IgD-negative memory B cell (primary cell): Measurements from ENCODE around the gene OTOS. TPM values are rescaled to one million over a fixed set of nuclear protein-coding genes. Genes with fewer than 3 reads are reported as not detected.

Experiments used
- H3K27ac Mint-ChIP-seq, 3 donors: one replicate each; pipeline ENCODE4 v1.8.0; 2020 to 2022; ENCODE audit warnings: mild to moderate bottlenecking in 3 of 3, mixed read lengths in 3 of 3, moderate library complexity in 1 of 3
- H3K27me3 Mint-ChIP-seq: one replicate; pipeline ENCODE4 v1.8.0; 2021; ENCODE audit warnings: mixed read lengths
- H3K36me3 Mint-ChIP-seq: one replicate; pipeline ENCODE4 v1.8.0; 2020; ENCODE audit warnings: mild to moderate bottlenecking, mixed read lengths
- H3K4me1 Mint-ChIP-seq, 3 donors: one replicate each; pipeline ENCODE4 v1.8.0; 2020 to 2022; ENCODE audit warnings: mixed read lengths in 3 of 3, mild to moderate bottlenecking in 1 of 3
- H3K4me3 Mint-ChIP-seq, 4 donors: one replicate each; pipeline ENCODE4 v1.8.0; 2020 to 2022; ENCODE audit warnings: mild to moderate bottlenecking in 4 of 4, mixed read lengths in 4 of 4, moderate library complexity in 3 of 4
- H3K9me3 Mint-ChIP-seq, 3 donors: one replicate each; pipeline ENCODE4 v1.8.0; 2020 to 2021; ENCODE audit warnings: mixed read lengths in 3 of 3, mild to moderate bottlenecking in 1 of 3
- polyA plus RNA-seq: library from polyadenylated mRNA; unstranded; fragments of 300-500 nt; fragmentation: Illumina TruSeq; gene quantifications from one replicate; pipeline ENCODE4 v1.2.3, GENCODE V29; 2021

Gene OTOS
- polyA plus RNA-seq: not detected

DNA sequence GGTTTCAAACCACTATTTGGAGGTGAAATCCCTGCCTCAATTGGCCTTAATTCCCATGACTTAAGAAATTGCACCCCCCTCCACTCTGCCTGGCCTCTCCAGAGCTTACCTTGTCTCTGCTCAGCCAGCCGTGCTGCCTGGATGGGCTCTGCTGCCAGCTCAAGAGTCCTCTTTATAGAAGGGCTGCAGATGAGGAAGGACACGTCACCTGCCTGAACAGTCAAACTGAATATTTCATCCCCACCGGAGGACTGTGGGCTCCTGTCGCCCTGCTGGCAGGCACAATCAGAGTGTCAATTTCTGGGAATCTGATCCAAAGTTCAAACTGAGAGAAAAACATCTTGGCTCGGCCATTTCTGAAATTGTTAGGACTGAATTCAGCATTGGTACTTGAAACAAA is at the start of gene OTOS:
TSS of gene OTOS (minus strand) at position 148 of the 400 bp plus-strand sequence. CDS start 332 bp downstream, outside the sequence.
- H3K27ac Mint-ChIP-seq: no peak within 1 kb of the TSS
- H3K36me3 Mint-ChIP-seq: no peaks in the 10 kb centered on the region
- no peaks in the 10 kb centered on the region for H3K9me3 Mint-ChIP-seq
- H3K4me1 Mint-ChIP-seq: peaks cover 2 to 8% (median 6%) of the 10 kb centered on the region in 3 donors
- H3K27me3 Mint-ChIP-seq: peaks cover 3% of the 10 kb centered on the region
- peak within 1 kb of the TSS in 1 of 4 donors; percentile 35 for H3K4me3 Mint-ChIP-seq

DNA sequence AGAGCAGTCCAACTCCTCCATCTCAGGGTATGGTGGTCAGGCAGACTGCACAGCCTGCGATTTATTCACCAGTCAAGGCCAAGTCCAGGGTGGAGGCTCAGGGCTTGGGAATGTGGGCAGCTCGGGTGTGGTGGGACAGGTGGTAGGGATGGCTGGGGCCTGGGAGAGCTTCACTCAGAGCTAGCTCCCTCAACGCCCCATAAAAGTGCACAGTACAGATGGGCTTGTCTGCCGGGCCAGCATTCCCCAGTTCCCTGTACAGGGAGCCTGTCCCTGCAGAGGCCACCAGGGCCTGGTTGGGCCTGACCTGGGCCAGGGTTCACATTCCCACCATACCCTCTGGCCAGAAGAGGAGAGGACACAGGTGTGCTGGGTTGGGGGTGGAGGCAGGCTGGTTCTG is 49.2 kb upstream of the OTOS start:
- Mint-ChIP-seq H3K36me3 (no peaks in the 10 kb centered on the region), H3K27ac (no peak overlapping the region), H3K27me3 (peaks cover 3% of the 10 kb centered on the region), H3K4me3 (no peak overlapping the region), H3K9me3 (peaks cover 0 to 22% (median 8%) of the 10 kb centered on the region in 3 donors), H3K4me1 (no peaks in the 10 kb centered on the region)

DNA sequence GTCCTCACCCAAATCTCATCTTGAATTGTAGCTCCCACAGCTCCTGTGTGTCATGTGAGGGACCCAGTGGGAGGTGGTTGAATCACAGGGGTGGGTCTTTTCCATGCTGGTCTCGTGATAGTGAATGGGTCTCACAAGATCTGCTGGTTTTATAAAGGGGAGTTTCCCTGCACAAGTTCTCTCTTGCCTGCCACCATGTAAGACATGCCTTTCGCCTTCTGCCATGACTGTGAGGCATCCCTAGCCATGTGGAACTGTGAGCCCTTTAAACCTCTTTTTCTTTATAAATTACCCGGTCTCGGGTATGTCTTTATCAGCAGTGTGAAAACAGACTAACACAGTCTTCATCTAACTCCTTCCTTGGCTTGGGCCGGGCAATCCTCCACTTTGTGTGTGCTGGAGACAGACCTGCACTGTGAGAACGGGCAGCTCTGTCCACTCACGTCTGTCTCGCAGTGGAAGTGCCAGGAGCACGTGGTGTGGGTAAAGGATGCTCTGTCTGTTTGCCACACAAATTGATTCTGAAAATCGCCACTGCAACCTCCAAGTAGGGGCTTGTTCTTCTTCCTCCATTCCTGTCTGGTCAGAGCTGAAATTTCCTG is 47.6 kb upstream of the OTOS start:
- H3K4me1 Mint-ChIP-seq: no peaks in the 10 kb centered on the region
- H3K9me3 Mint-ChIP-seq: peaks cover 0 to 22% (median 8%) of the 10 kb centered on the region in 3 donors
- H3K4me3 Mint-ChIP-seq: peak overlapping the region in 1 of 4 donors; percentile 55
- no peak overlapping the region for H3K27ac Mint-ChIP-seq
- H3K36me3 Mint-ChIP-seq: no peaks in the 10 kb centered on the region
- H3K27me3 Mint-ChIP-seq: peaks cover 9% of the 10 kb centered on the region

DNA sequence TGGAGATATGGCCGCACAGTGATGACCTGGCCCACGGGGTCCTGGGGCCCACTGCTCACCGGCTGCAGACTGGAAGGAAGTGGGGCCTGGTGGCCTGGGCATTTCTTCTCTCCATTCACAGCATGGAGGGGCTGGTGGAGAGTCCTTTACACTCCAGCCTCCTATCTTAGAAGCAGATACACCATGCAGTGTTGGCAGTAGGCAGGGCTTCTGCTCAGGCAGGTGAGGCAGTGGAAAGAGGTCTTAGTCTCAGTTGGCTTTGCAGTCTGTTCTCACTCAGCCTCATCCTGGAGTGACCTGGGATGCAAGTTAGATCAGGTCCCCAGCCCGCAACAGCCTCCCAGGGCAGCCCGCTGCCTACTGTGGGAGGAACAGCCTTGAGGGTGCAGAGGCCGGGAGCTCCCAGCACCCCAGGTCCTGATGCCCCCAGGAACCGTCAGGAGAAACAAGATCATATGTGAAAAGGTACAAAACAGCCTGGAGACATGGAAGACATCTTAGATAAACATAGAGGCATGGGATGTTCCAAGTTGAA is 45.8 kb upstream of the OTOS start:
- no peaks in the 10 kb centered on the region for H3K36me3 Mint-ChIP-seq
- peak overlapping the region in 1 of 4 donors; percentile 76 for H3K4me3 Mint-ChIP-seq
- H3K27ac Mint-ChIP-seq: no peak overlapping the region
- H3K27me3 Mint-ChIP-seq: peaks cover 9% of the 10 kb centered on the region
- peaks cover 0 to 22% (median 8%) of the 10 kb centered on the region in 3 donors for H3K9me3 Mint-ChIP-seq
- H3K4me1 Mint-ChIP-seq: no peaks in the 10 kb centered on the region

DNA sequence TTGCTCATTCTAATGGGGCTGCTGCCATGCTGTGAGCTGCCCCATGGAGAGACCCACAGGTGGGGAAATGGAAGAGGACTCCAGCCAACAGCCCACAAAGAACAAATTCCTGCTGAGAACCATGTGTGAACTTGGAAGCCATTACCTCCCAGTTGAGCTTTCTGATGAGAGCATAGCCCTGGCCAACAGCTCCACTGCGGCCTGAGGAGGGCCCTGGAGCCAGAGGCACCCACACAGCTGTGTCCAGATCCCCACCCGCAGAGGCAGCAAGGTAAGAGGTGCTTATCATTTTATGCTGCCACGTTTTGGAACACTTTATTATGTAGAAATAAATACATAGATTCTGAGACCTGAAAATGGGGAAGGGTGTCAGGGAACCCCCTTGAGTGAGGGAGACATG is 44.2 kb upstream of the OTOS start:
- Mint-ChIP-seq H3K4me1 (no peaks in the 10 kb centered on the region), H3K36me3 (no peaks in the 10 kb centered on the region), H3K4me3 (no peak overlapping the region), H3K9me3 (peaks cover 0 to 22% (median 8%) of the 10 kb centered on the region in 3 donors), H3K27me3 (peaks cover 16% of the 10 kb centered on the region), H3K27ac (no peak overlapping the region)

DNA sequence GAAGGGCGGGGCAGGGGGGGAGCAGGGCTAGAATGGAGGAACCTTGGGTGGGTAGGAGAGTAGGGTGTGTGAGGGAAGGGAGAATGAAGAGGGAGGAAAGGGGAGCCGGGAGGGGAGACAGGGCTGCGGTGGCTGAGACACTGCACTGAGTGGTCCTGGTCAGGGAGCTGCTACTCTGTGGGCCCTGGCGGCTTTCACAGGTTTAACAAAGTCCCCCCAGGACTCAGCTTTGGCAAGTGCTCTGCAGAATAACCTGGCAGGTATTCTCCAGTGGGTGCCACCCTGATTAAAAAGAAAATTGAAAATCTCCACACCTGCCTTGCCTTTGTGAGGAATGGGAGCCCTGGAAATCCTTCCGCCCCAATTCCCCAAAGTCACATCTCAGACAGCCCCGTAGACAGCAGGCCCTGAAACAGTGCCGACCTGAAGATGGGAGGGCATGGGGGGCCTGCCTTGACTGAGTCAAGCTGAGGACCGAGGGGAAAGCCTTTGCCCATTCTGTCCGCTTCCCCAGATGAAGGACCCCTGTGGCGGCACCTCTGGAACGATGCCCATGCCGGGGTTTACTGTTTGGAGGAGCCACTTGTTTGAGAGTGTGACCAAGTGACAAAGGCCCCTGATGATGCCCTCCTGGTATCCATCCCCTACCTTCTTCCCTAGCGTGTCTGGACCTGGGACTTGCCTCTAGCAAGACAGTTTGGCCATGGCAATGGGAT is 43.6 kb upstream of the OTOS start:
- H3K4me3 Mint-ChIP-seq: no peak overlapping the region
- peaks cover 16% of the 10 kb centered on the region for H3K27me3 Mint-ChIP-seq
- H3K36me3 Mint-ChIP-seq: no peaks in the 10 kb centered on the region
- H3K4me1 Mint-ChIP-seq: no peaks in the 10 kb centered on the region
- peaks cover 0 to 22% (median 8%) of the 10 kb centered on the region in 3 donors for H3K9me3 Mint-ChIP-seq
- no peak overlapping the region for H3K27ac Mint-ChIP-seq

DNA sequence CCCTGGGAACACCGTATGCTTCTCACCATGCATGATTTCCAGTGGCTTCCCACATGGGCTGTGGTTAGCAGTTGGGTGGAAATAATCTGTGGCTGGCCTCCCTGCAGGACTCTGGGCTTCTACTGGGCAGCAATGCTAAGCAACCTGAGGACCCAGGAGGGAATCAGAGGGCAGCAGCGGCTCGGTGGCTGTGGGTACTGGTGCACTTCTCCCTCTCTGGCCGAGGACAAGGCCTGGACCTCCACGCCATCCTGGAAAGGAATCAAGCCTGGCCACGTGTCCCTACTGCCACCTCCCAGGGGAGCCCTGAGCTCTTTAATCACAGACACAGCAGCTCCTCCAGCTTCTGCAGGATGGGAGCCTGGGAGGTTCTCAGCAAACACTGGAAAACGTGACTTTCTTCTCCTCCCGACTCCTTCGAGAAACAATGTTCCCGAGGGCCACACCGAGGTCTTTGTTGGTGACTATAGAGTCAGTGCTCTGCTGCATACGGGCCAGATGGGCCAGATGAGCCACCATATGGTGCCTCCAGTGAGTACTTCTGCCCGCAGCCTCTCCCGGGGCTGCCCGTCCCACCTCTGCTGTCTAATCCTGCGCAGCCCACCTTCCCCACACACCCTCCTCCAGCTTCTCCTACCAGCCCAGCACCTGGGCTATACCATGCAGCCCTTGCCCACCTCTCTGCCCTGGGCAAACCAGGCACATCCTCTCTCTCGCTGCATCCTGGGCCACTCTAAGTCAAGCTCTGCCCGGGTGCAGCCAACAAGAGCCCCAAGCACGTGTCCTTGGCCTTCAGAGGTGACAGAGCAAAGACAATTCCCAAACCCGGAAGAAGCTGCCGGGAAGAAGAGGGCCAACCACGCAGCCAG is 42.8 kb upstream of the OTOS start:
- Mint-ChIP-seq H3K4me3 (no peak overlapping the region), H3K36me3 (no peaks in the 10 kb centered on the region), H3K27me3 (peaks cover 18% of the 10 kb centered on the region), H3K27ac (no peak overlapping the region), H3K4me1 (no peaks in the 10 kb centered on the region), H3K9me3 (peaks cover 0 to 15% (median 7%) of the 10 kb centered on the region in 3 donors)

DNA sequence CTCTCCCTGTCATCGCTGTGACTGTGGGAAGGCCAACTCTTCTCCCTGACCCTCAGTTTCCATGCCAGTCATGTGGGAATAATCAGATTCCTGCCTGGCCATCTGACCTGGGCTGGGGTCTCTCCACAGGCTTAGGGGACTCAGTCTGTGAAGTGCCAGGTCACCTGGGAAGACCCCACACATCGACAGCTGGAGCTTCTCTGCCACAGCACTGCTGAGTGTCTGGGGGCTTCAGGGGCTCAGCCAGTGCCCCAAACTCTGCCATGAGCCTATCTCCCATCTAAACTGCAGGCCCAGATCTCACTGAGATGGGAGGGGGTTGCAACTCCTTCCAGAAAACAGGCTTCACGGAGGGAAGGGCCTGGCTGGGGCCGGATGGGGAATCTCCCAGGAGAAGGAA is 42.0 kb upstream of the OTOS start:
- H3K36me3 Mint-ChIP-seq: no peaks in the 10 kb centered on the region
- no peak overlapping the region for H3K4me3 Mint-ChIP-seq
- peaks cover 0 to 9% (median 4%) of the 10 kb centered on the region in 3 donors for H3K9me3 Mint-ChIP-seq
- H3K4me1 Mint-ChIP-seq: no peaks in the 10 kb centered on the region
- H3K27me3 Mint-ChIP-seq: peaks cover 23% of the 10 kb centered on the region
- no peak overlapping the region for H3K27ac Mint-ChIP-seq

DNA sequence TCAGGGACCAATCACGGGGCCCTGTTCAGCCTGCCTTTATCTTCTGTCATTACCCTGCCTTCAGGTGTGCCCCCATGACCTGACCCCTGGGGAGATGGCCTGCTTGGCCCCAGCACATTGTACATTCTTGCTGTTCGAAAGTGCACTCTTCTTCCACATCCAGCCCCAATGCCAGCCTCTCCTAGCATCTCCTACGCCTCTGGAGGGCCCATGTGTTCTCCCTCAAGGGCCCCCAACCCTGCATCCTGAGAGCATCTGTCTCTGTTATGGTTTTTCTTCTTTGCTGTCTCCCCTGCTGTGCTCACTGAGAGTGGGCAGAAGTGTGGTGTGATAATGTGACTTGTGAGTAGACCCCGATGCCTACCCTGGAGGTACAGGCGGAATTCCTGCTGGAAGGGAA is 41.5 kb upstream of the OTOS start:
- H3K36me3 Mint-ChIP-seq: no peaks in the 10 kb centered on the region
- peaks cover 0 to 7% (median 4%) of the 10 kb centered on the region in 3 donors for H3K9me3 Mint-ChIP-seq
- peaks cover 23% of the 10 kb centered on the region for H3K27me3 Mint-ChIP-seq
- H3K4me3 Mint-ChIP-seq: no peak overlapping the region
- H3K4me1 Mint-ChIP-seq: no peaks in the 10 kb centered on the region
- no peak overlapping the region for H3K27ac Mint-ChIP-seq

DNA sequence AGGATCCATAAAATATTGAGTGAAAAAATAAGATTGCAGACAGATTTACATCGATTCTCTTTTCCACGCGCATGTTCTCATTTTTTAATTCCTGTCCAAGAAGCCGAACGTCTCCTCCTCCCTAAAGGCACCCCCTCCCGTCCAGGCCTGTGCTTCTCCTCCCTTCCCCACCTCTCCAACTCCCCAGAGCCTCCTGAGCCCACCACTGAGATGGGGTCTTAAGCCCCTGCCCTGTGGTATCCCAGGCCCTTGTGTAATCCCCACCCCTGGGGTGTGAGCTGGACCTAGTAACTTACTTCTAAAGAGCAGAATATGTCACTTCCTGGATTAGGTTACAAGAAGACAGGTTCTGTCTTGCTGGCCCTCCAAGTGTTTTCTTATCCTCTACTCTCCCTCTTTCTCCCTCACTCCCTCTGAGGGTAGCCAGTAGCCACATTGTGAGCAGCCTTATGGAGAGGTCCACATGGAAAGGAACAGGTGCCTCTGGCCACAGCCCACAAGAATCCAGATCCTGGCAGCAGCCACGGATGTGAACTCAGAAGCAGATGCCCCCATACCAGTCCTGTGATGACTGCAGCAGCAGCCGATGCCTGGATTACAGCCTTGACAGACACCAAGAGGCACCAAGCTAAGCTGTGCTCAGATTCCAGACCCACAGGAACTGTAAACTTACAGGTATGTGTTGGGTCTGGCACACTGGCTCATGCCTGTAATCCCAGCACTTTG is 39.6 kb upstream of the OTOS start:
- no peak overlapping the region for H3K27ac Mint-ChIP-seq
- H3K4me1 Mint-ChIP-seq: no peaks in the 10 kb centered on the region
- H3K4me3 Mint-ChIP-seq: no peak overlapping the region
- H3K9me3 Mint-ChIP-seq: no peaks in the 10 kb centered on the region
- H3K36me3 Mint-ChIP-seq: no peaks in the 10 kb centered on the region
- H3K27me3 Mint-ChIP-seq: peaks cover 23% of the 10 kb centered on the region

DNA sequence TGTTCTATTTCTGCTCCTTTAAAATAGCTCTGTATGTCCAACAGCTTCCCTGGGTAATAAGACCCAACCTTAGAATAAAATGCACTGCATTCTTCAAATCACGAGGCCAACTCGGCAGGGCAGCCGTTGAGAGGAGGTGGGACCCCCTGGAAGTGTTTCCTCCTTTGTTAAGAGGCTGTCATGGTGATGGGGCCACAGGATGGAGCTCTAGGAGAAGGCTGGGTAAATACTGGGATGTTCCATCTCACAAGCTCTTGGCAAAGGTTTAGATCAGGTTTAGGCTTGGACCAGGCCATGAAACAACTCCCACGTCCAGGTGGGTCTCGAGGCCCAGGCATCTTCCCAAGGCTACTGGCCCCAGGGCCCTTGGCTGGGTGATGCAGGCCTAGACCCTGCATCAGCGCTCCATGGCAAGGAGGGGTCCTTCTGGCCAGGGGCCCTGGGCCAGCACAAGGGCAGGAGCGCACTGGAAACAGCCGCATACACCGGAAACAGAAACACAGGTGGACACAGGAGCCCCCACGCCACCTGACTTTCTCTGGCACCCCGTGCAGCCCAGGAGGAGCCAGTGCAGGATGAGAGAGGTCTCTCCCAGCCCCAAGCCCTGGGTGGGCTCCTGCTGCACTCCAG is 38.8 kb upstream of the OTOS start:
- H3K4me3 Mint-ChIP-seq: no peak overlapping the region
- H3K27me3 Mint-ChIP-seq: peaks cover 21% of the 10 kb centered on the region
- no peaks in the 10 kb centered on the region for H3K4me1 Mint-ChIP-seq
- no peak overlapping the region for H3K27ac Mint-ChIP-seq
- no peaks in the 10 kb centered on the region for H3K36me3 Mint-ChIP-seq
- peaks cover 0 to 1% (median 0%) of the 10 kb centered on the region in 3 donors for H3K9me3 Mint-ChIP-seq

DNA sequence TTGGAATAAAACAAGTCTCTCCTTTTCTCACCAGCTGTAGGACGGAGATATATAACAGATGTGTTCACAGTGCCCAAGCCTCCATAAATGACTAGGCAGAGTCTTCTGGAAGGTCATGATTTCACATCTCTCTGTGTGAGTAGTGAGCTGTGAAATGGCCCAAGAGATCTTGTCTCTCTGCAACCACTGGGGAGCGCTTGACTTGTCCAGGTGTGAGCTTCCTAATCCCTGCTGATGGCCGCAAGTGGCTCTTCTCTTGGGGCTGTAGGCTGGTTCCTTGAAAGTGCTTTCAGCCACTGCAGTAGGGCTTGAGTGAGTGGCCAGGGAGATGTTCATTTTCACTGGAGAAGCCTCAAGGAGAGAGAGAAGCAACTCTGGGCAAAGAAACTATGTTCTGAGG is 38.1 kb upstream of the OTOS start:
- Mint-ChIP-seq H3K9me3 (peaks cover 0 to 2% (median 0%) of the 10 kb centered on the region in 3 donors), H3K36me3 (no peaks in the 10 kb centered on the region), H3K4me1 (no peaks in the 10 kb centered on the region), H3K27me3 (peaks cover 21% of the 10 kb centered on the region), H3K27ac (no peak overlapping the region), H3K4me3 (no peak overlapping the region)

DNA sequence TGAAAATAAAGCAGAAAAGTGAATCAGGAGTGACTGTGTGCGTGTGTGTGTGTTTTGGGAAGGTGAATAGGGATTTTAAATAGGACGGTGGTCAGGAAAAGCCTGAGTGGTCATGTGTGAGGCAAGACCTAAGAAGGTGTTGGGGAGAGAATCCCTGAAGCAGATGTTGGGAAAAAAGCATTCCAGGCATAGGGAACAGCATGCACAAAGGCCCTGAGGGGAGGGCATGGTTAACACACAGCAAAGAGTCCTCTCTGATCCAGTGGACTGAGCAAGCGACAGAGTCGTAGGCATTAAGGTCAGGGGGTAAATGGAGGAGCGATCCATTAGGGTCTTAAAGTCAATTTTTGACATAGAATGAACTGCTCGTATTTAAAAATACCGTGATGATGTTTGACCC is 34.0 kb upstream of the OTOS start:
- H3K27me3 Mint-ChIP-seq: peaks cover 9% of the 10 kb centered on the region
- H3K27ac Mint-ChIP-seq: no peak overlapping the region
- H3K36me3 Mint-ChIP-seq: no peaks in the 10 kb centered on the region
- no peak overlapping the region for H3K4me3 Mint-ChIP-seq
- peaks cover 2 to 9% (median 5%) of the 10 kb centered on the region in 3 donors for H3K9me3 Mint-ChIP-seq
- H3K4me1 Mint-ChIP-seq: no peaks in the 10 kb centered on the region
